Naive thymus-derived CD8-positive, alpha-beta T cell (primary cell): Measurements from ENCODE around the gene UBA7. TPM values are rescaled to one million over a fixed set of nuclear protein-coding genes. Genes with fewer than 3 reads are reported as not detected.
A peak's percentile ranks its signal among the peaks of the same experiment; 100 is the strongest.

Experiments
- ATAC-seq, 2 donors: fragments of 150-1000 bp; cut with Tn5 transposase in 1 of 2; sonication (Bioruptor Pico), chemical (Tn5 transposase) in 1 of 2; 1 replicate in 1 of 2; 2 replicates in 1 of 2; pipeline ENCODE4 v1.10.0; 2021; ENCODE audit warnings: mild to moderate bottlenecking in 2 of 2, moderate library complexity in 2 of 2
- POLR2A ChIA-PET: fragments of 350-600 bp; sonication (Branson Sonifier 250); formaldehyde crosslinking; loops from one replicate; lab custom pipeline; 2021; ENCODE audit warnings: antibody characterized with exemption; lab: Charles Lee
- DNase-seq, 10 donors: peaks; one replicate each; pipeline versions ENCODE4 v3.0.0 to v3.0.0-alpha.2; 2020 to 2022
- H3K27ac Mint-ChIP-seq, 10 donors: one replicate each; pipeline ENCODE4 v1.8.0; 2020 to 2022; ENCODE audit warnings: mild to moderate bottlenecking in 10 of 10, mixed read lengths in 10 of 10, moderate library complexity in 4 of 10, inconsistent platforms in 1 of 10
- H3K27me3 Mint-ChIP-seq, 5 donors: one replicate each; pipeline ENCODE4 v1.8.0; 2021 to 2022; ENCODE audit warnings: mixed read lengths in 5 of 5
- H3K36me3 Mint-ChIP-seq, 3 donors: one replicate each; pipeline ENCODE4 v1.8.0; 2020 to 2022; ENCODE audit warnings: mixed read lengths in 3 of 3, mild to moderate bottlenecking in 2 of 3, inconsistent platforms in 1 of 3
- H3K4me1 Mint-ChIP-seq, 4 donors: one replicate each; pipeline ENCODE4 v1.8.0; 2021 to 2022; ENCODE audit warnings: mixed read lengths in 4 of 4
- H3K4me3 Mint-ChIP-seq, 10 donors: one replicate each; pipeline ENCODE4 v1.8.0; 2020 to 2022; ENCODE audit warnings: mild to moderate bottlenecking in 10 of 10, mixed read lengths in 10 of 10, moderate library complexity in 6 of 10, inconsistent platforms in 1 of 10
- H3K9me3 Mint-ChIP-seq, 9 donors: one replicate each; pipeline ENCODE4 v1.8.0; 2020 to 2022; ENCODE audit warnings: mixed read lengths in 9 of 9, mild to moderate bottlenecking in 3 of 9, inconsistent platforms in 1 of 9, moderate library complexity in 1 of 9
- microRNA-seq: library from miRNA; unstranded; fragments of <30 nt; microRNA quantifications from one replicate; pipeline ENCODE4 v1.2.0, GENCODE V29; 2022; ENCODE audit warnings: borderline microRNAs expressed
- polyA plus RNA-seq, 3 donors: library from polyadenylated mRNA; unstranded; fragments of 300-500 nt; fragmentation: Illumina TruSeq; gene quantifications; one replicate each; pipeline ENCODE4 v1.2.3, GENCODE V29; 2021
- total RNA-seq, 8 experiments: library from RNA in 2 of 8; stranded (reverse) in 2 of 8; gene quantifications; one replicate each; pipeline ENCODE4 v1.2.3 and lab custom pipeline; 2021 to 2026

Gene UBA7
- total and polyA plus RNA-seq, 5 experiments from 2014 or later, result 30.9 to 331 (median 43.8) TPM

GRCh38 chr3:49757197-49757596 is 56.6 kb downstream of the UBA7 start:
- DNase-seq (no peak), ATAC-seq (no peak)
- H3K36me3 Mint-ChIP-seq, result peaks cover 0 to 43% (median 0%) of the 10 kb centered on the region in 3 donors
- H3K9me3 Mint-ChIP-seq, result no peaks in the 10 kb centered on the region
- no peak overlapping the region for H3K4me3 Mint-ChIP-seq
- POLR2A ChIA-PET, result no interaction called here
- H3K4me1 Mint-ChIP-seq, result peaks cover 32 to 58% (median 53%) of the 10 kb centered on the region in 4 donors
- no peak overlapping the region for H3K27ac Mint-ChIP-seq
- H3K27me3 Mint-ChIP-seq, result no peaks in the 10 kb centered on the region

- peaks cover 32 to 55% (median 51%) of the 10 kb centered on the region in 4 donors for H3K4me1 Mint-ChIP-seq
- H3K36me3 Mint-ChIP-seq, result peaks cover 0 to 45% (median 4%) of the 10 kb centered on the region in 3 donors
- ATAC-seq (no peak), DNase-seq (no peak)
- H3K27ac Mint-ChIP-seq, result peak overlapping the region in 1 of 10 donors; percentile 6
- no peaks in the 10 kb centered on the region for H3K27me3 Mint-ChIP-seq
- H3K9me3 Mint-ChIP-seq, result no peaks in the 10 kb centered on the region
- POLR2A ChIA-PET, result interaction anchor here (0.6 kb wide), 1 partner anchor 1617 kb away, joined by 3 read pairs; no protein-coding TSS in a partner anchor
- no peak overlapping the region for H3K4me3 Mint-ChIP-seq
Observed at GRCh38 chr3:49756036-49756435, 57.7 kb downstream of the UBA7 start.

Small RNA genes within 50 kb of the gene (microRNA-seq; reads per million reads assigned to microRNA genes)
- gene MIR5193, result 1.7 reads per million

Other genes starting within 250 kb of the UBA7 start
- 100 to 1,000 TPM; 137 to 139 TPM for gene APEH, start 139.6 kb downstream of the UBA7 start, total RNA-seq
- gene APEH, start 139.6 kb downstream of the UBA7 start, polyA plus RNA-seq, result 100 to 1,000 TPM; 105 to 131 (median 114) TPM
- 10 to 100 TPM; 13.3 to 13.7 TPM for gene MST1, start 124.5 kb downstream of the UBA7 start, total RNA-seq
- 1 to 10 TPM in 1 of 3 donors, under 1 TPM in 2; 0.29 to 1.1 (median 0.74) TPM for gene MST1, start 124.5 kb downstream of the UBA7 start, polyA plus RNA-seq
- 10 to 100 TPM; 66.4 to 70.0 TPM for gene RNF123, start 124.4 kb downstream of the UBA7 start, total RNA-seq
- 10 to 100 TPM in 2 of 3 donors, 1 to 10 TPM in 1; 8.8 to 20.4 (median 10.5) TPM for gene RNF123, start 124.4 kb downstream of the UBA7 start, polyA plus RNA-seq
- gene AMIGO3, start 94.3 kb downstream of the UBA7 start, total RNA-seq, result 1 to 10 TPM; 1.0 to 1.1 TPM
- gene AMIGO3, start 94.3 kb downstream of the UBA7 start, polyA plus RNA-seq, result 1 to 10 TPM; 1.2 to 1.5 (median 1.2) TPM
- 10 to 100 TPM; 21.6 to 22.2 TPM for gene GMPPB, start 90.0 kb downstream of the UBA7 start, total RNA-seq
- 10 to 100 TPM in 2 of 3 donors, 1 to 10 TPM in 1; 7.5 to 14.8 (median 12.3) TPM for gene GMPPB, start 90.0 kb downstream of the UBA7 start, polyA plus RNA-seq
- 10 to 100 TPM; 49.9 to 53.4 TPM for gene IP6K1, start 27.4 kb downstream of the UBA7 start, total RNA-seq
- gene IP6K1, start 27.4 kb downstream of the UBA7 start, polyA plus RNA-seq, result 10 to 100 TPM; 11.7 to 26.0 (median 17.4) TPM
- gene CDHR4, start 14.1 kb downstream of the UBA7 start, total RNA-seq, result not detected
- gene CDHR4, start 14.1 kb downstream of the UBA7 start, polyA plus RNA-seq, result not detected
- gene INKA1, start 10.7 kb downstream of the UBA7 start, total RNA-seq, result 1 to 10 TPM; 1.8 to 4.4 TPM
- 1 to 10 TPM in 1 of 3 donors, under 1 TPM in 2; 0.33 to 3.5 (median 0.44) TPM for gene INKA1, start 10.7 kb downstream of the UBA7 start, polyA plus RNA-seq
- gene TRAIP, start 42.6 kb upstream of the UBA7 start, total RNA-seq, result 1 to 10 TPM; 4.3 to 5.8 TPM
- gene TRAIP, start 42.6 kb upstream of the UBA7 start, polyA plus RNA-seq, result 1 to 10 TPM; 1.3 to 2.0 (median 1.7) TPM
- gene CAMKV, start 56.0 kb upstream of the UBA7 start, total RNA-seq, result not detected
- gene CAMKV, start 56.0 kb upstream of the UBA7 start, polyA plus RNA-seq, result not detected
- 1 to 10 TPM in 1 of 2 experiments, under 1 TPM in 1; 0.75 to 1.0 TPM for gene MST1R, start 89.9 kb upstream of the UBA7 start, total RNA-seq
- gene MST1R, start 89.9 kb upstream of the UBA7 start, polyA plus RNA-seq, result under 1 TPM in 2 of 3 donors, not detected in 1; 0.19 to 0.58 TPM
- gene MON1A, start 115.9 kb upstream of the UBA7 start, total RNA-seq, result 10 to 100 TPM in 1 of 2 experiments, 1 to 10 TPM in 1; 9.0 to 10.1 TPM
- gene MON1A, start 115.9 kb upstream of the UBA7 start, polyA plus RNA-seq, result 10 to 100 TPM; 12.2 to 21.0 (median 13.7) TPM
- gene RBM6, start 126.2 kb upstream of the UBA7 start, total RNA-seq, result 100 to 1,000 TPM; 189 to 197 TPM
- gene RBM6, start 126.2 kb upstream of the UBA7 start, polyA plus RNA-seq, result 10 to 100 TPM; 29.9 to 46.5 (median 31.7) TPM